ENCODE results near the gene EMILIN1.

DNA sequence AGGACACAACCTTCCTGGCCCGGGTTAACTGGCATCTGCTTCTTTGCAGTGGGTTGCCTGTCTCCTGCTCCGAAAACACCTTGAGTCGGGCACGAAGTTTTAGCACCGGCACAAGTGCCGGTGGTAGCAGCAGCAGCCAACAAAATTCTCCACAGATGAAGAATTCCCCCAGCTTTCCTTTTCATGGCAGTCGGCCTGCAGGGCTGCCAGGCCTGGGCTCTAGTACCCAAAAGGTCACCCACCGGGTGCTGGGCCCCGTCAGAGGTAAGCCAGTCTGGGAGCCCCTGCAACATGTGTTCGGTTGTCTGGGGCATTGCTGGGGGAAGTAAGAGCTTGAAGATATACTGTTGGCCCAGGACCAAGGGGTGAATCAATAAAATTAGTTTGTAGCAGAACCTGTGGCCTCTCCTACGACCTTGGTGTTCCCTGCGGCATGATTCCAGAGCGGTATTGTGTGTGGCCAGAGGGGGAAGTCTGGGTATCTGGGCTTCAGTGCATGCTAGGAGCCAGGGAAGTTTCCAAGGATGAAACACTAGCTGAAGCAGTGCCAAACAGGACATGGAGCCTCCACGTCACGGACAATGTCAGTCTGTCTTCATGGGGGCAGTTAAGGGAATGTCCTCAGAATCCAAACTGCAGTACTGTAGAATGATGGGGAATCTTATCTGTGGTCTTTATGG is 19.1 kb upstream of the EMILIN1 start:
- TF ChIP-seq ZFP3 (CRISPR knock-in tag; IDR thresholded peaks at IDR 0.05) (no peak), TCF4 (CRISPR knock-in tag; IDR thresholded peaks at IDR 0.05; ENCODE audit: borderline replicate concordance) (no peak)
